H9 (cell line): ENCODE results near the gene TGM5. TPM values are rescaled to one million over a fixed set of nuclear protein-coding genes. Genes with fewer than 3 reads are reported as not detected.

ENCODE experiments used
- DNase-seq: peaks from one replicate; pipeline ENCODE4 v3.0.0-alpha.2; 2017
- H2AFZ ChIP-seq: one replicate; pipeline ENCODE4 v1.6.1; 2013; ENCODE audit warnings: mild to moderate bottlenecking, low read length, control low read depth, moderate library complexity
- H2AK5ac ChIP-seq: 2 replicates; pipeline ENCODE4 v1.6.1; 2013; ENCODE audit warnings: low read length, control low read depth, mixed read lengths; ENCODE audit not compliant: insufficient read length
- H2BK120ac ChIP-seq: one replicate; pipeline ENCODE4 v1.6.1; 2013; ENCODE audit warnings: low read depth, mild to moderate bottlenecking, low read length, control low read depth, inconsistent platforms; ENCODE audit not compliant: poor library complexity, severe bottlenecking
- H2BK12ac ChIP-seq: 2 replicates; pipeline ENCODE4 v1.6.1; 2013; ENCODE audit warnings: low read length, control low read depth, mixed read lengths, low read depth; ENCODE audit not compliant: insufficient read length
- H2BK15ac ChIP-seq: 2 replicates; pipeline ENCODE4 v1.6.1; 2013; ENCODE audit warnings: low read depth, low read length, control low read depth
- H2BK20ac ChIP-seq: one replicate; pipeline ENCODE4 v1.6.1; 2013; ENCODE audit warnings: low read depth, mild to moderate bottlenecking, low read length, control low read depth, inconsistent platforms; ENCODE audit not compliant: poor library complexity, severe bottlenecking
- H2BK5ac ChIP-seq: 2 replicates; pipeline ENCODE4 v1.6.1; 2013; ENCODE audit warnings: low read length, control low read depth, mixed read lengths; ENCODE audit not compliant: insufficient read length
- H3K14ac ChIP-seq: 2 replicates; pipeline ENCODE4 v1.6.1; 2013; ENCODE audit warnings: low read length, control low read depth; ENCODE audit not compliant: insufficient read depth
- H3K18ac ChIP-seq: 2 replicates; pipeline ENCODE4 v1.6.1; 2013; ENCODE audit warnings: low read depth, mild to moderate bottlenecking, mixed read lengths, low read length, control low read depth; ENCODE audit not compliant: insufficient read length
- H3K23ac ChIP-seq: 2 replicates; pipeline ENCODE4 v1.6.1; 2013; ENCODE audit warnings: low read length, control low read depth, mixed read lengths, low read depth; ENCODE audit not compliant: insufficient read length
- H3K23me2 ChIP-seq: 2 replicates; pipeline ENCODE4 v1.6.1; 2013; ENCODE audit warnings: low read depth, mild to moderate bottlenecking, mixed read lengths, low read length, control low read depth; ENCODE audit not compliant: insufficient read length, poor library complexity, severe bottlenecking
- H3K27ac ChIP-seq: 2 replicates; pipeline ENCODE4 v1.5.1; 2013; ENCODE audit warnings: low read length, control low read depth, mixed read lengths, low read depth; ENCODE audit not compliant: insufficient read length
- H3K27me3 ChIP-seq: 2 replicates; pipeline ENCODE4 v1.6.1; 2013; ENCODE audit warnings: low read length, control low read depth, inconsistent platforms; ENCODE audit not compliant: insufficient read depth
- H3K4ac ChIP-seq: 2 replicates; pipeline ENCODE4 v1.6.1; 2013; ENCODE audit warnings: low read depth, mild to moderate bottlenecking, control low read depth, inconsistent platforms, low read length, moderate library complexity
- H3K4me1 ChIP-seq: 2 replicates; pipeline ENCODE4 v1.6.1; 2013; ENCODE audit warnings: low read length, control low read depth, inconsistent platforms; ENCODE audit not compliant: insufficient read depth
- H3K4me2 ChIP-seq: 2 replicates; pipeline ENCODE4 v1.6.1; 2013; ENCODE audit warnings: low read length, control low read depth, mixed read lengths; ENCODE audit not compliant: insufficient read length, insufficient read depth
- H3K56ac ChIP-seq: 2 replicates; pipeline ENCODE4 v1.6.1; 2013; ENCODE audit warnings: low read depth, mild to moderate bottlenecking, mixed read lengths, low read length, control low read depth; ENCODE audit not compliant: insufficient read length
- H3K79me1 ChIP-seq: 2 replicates; pipeline ENCODE4 v1.6.1; 2013; ENCODE audit warnings: low read depth, mild to moderate bottlenecking, moderate library complexity, low read length, control low read depth, inconsistent platforms; ENCODE audit not compliant: insufficient read depth, poor library complexity, severe bottlenecking
- H3K79me2 ChIP-seq: 2 replicates; pipeline ENCODE4 v1.6.1; 2013; ENCODE audit warnings: low read length, control low read depth, inconsistent platforms; ENCODE audit not compliant: insufficient read depth
- H3K9ac ChIP-seq: 2 replicates; pipeline ENCODE4 v1.6.1; 2013; ENCODE audit warnings: low read length, control low read depth, mixed read lengths; ENCODE audit not compliant: insufficient read length; ENCODE audit errors: extremely low read depth
- H3K9me3 ChIP-seq: one replicate; pipeline ENCODE4 v1.6.1; 2013; ENCODE audit warnings: low read depth, low read length, inconsistent platforms; ENCODE audit not compliant: control insufficient read depth
- H3T11ph ChIP-seq: one replicate; pipeline ENCODE4 v1.6.1; 2013; ENCODE audit warnings: mild to moderate bottlenecking, low read length, control low read depth, inconsistent platforms
- H4K20me1 ChIP-seq: one replicate; pipeline ENCODE4 v1.6.1; 2013; ENCODE audit not compliant: control insufficient read depth, insufficient read length, insufficient read depth
- H4K5ac ChIP-seq: 2 replicates; pipeline ENCODE4 v1.6.1; 2013; ENCODE audit warnings: low read depth, mild to moderate bottlenecking, mixed read lengths, low read length, control low read depth; ENCODE audit not compliant: insufficient read length
- H4K8ac ChIP-seq: replicated peaks from 2 replicates; pipeline ENCODE4 v1.6.1; 2013; ENCODE audit warnings: low read length, control low read depth, mixed read lengths, low read depth; ENCODE audit not compliant: insufficient read length
- H4K91ac ChIP-seq: 2 replicates; pipeline ENCODE4 v1.6.1; 2013; ENCODE audit warnings: low read depth, mild to moderate bottlenecking, moderate library complexity, mixed read lengths, low read length, control low read depth; ENCODE audit not compliant: insufficient read length
- H3K27ac Mint-ChIP-seq, 3 experiments: 2 replicates in 2 of 3; 3 replicates in 1 of 3; pipeline ENCODE4 v1.8.0; 2020 to 2021; ENCODE audit warnings: mixed read lengths in 3 of 3, mild to moderate bottlenecking in 1 of 3, moderate library complexity in 1 of 3
- H3K27me3 Mint-ChIP-seq: 2 replicates; pipeline ENCODE4 v1.8.0; 2021; ENCODE audit warnings: low read depth, mild to moderate bottlenecking, moderate library complexity, mixed read lengths
- H3K36me3 Mint-ChIP-seq, 3 experiments: 2 replicates in 2 of 3; 3 replicates in 1 of 3; pipeline ENCODE4 v1.8.0; 2020 to 2021; ENCODE audit warnings: low read depth in 3 of 3, mixed read lengths in 3 of 3; ENCODE audit not compliant: insufficient read depth in 1 of 3
- H3K4me1 Mint-ChIP-seq, 2 experiments: 2 replicates each; pipeline ENCODE4 v1.8.0; 2020; ENCODE audit warnings: mixed read lengths in 2 of 2
- H3K4me3 Mint-ChIP-seq, 2 experiments: 2 replicates in 1 of 2; 3 replicates in 1 of 2; pipeline ENCODE4 v1.8.0; 2020 to 2021; ENCODE audit warnings: mild to moderate bottlenecking in 2 of 2, mixed read lengths in 2 of 2, moderate library complexity in 1 of 2
- H3K9me3 Mint-ChIP-seq, 2 experiments: 2 replicates in 1 of 2; 3 replicates in 1 of 2; pipeline ENCODE4 v1.8.0; 2020; ENCODE audit warnings: mild to moderate bottlenecking in 2 of 2, mixed read lengths in 2 of 2, moderate library complexity in 1 of 2
- CTCF ChIP-seq: fragments of 200-600 bp; sonication (generic); conservative IDR thresholded peaks from 3 replicates; pipeline ENCODE4 v1.8.0; 2021; ENCODE audit warnings: antibody characterized with exemption, mild to moderate bottlenecking
- WGBS: extraction: QIAGEN DNeasy Blood & Tissue Kit; methylation state at CpG from one replicate; pipeline ENCODE4 v1.1.7; 2013; ENCODE audit warnings: missing lambda C conversion rate, low lambda C conversion rate, mixed read lengths; ENCODE audit not compliant: insufficient read length; ENCODE audit errors: extremely low coverage; 5-methylcytosine and 5-hydroxymethylcytosine counted together
- total RNA-seq: library from RNA; stranded (reverse); gene quantifications from 2 replicates; pipeline ENCODE4 v1.2.1, GENCODE V29; 2021

The TGM5 gene
- total RNA-seq, 1 experiment from 2014 or later: not detected

- Histone ChIP-seq H2BK12ac (no peak overlapping the region), H3K4me1 (no peaks in the 10 kb centered on the region), H3K18ac (no peak overlapping the region), H2BK5ac (no peak overlapping the region), H4K5ac (no peak overlapping the region), H2BK15ac (no peak overlapping the region), H3K14ac (no peak overlapping the region), H3K23ac (no peak overlapping the region), H3K79me2 (no peaks in the 10 kb centered on the region), H2BK120ac (no peak overlapping the region), H3K4ac (no peak overlapping the region), H3K27me3 (no peaks in the 10 kb centered on the region), H4K8ac (no peak overlapping the region), H3T11ph (no peak overlapping the region), H2AFZ (no peak overlapping the region), H3K9me3 (no peaks in the 10 kb centered on the region), H3K4me2 (no peak overlapping the region), H3K56ac (no peak overlapping the region), H4K91ac (no peak overlapping the region), H4K20me1 (no peaks in the 10 kb centered on the region), H3K79me1 (no peaks in the 10 kb centered on the region), H2BK20ac (no peak overlapping the region), H3K9ac (no peak overlapping the region), H3K27ac (no peak overlapping the region), H2AK5ac (no peak overlapping the region), H3K23me2 (no peaks in the 10 kb centered on the region)
- no peak for DNase-seq
- no CpG with 5 or more reads among the region's 8 CpGs for WGBS
- Mint-ChIP-seq H3K27me3 (peaks cover 11% of the 10 kb centered on the region), H3K4me3 (no peak overlapping the region), H3K4me1 (peaks cover 9 to 10% of the 10 kb centered on the region in 2 experiments), H3K9me3 (no peaks in the 10 kb centered on the region), H3K36me3 (no peaks in the 10 kb centered on the region), H3K27ac (peak overlapping the region in 1 of 3 experiments; percentile 90; a peak in 1 of 7 replicates)
- no peak for TF ChIP-seq CTCF
Measured at GRCh38 chr15:43212299-43212698, 54.4 kb downstream of the TGM5 start.
